ENCODE results near the gene NCCRP1.

The NCCRP1 gene

GRCh38 chr19:39246951-39247669, 50.3 kb downstream of the NCCRP1 start:
- DNase-seq (ENCODE audit: low spot score), result peak; percentile 43

GRCh38 chr19:39247701-39248664, 51.2 kb downstream of the NCCRP1 start:
- no peak for DNase-seq (ENCODE audit: low spot score)

- DNase-seq (ENCODE audit: low spot score), result no peak
Observed at GRCh38 chr19:39248806-39249205, 52.0 kb downstream of the NCCRP1 start, which contains the start of gene IFNL4. TSS of gene IFNL4 (minus strand) at chr19:39248856.

- no peak for DNase-seq (ENCODE audit: low spot score)
Observed at GRCh38 chr19:39251081-39251480, 54.3 kb downstream of the NCCRP1 start.

Measured in germinal center (tissue), 1 donor.